AML-193 (cell line): ENCODE measurements around the gene YOD1.
A peak's percentile ranks its signal among the peaks of the same experiment; 100 is the strongest.

Source experiments
- DNase-seq, 2 experiments: peaks; one replicate each; lab custom pipeline; 2025; lab: John Stamatoyannopoulos, UW

Gene YOD1

GRCh38 chr1:207051191-207051943 is at the start of gene YOD1:
TSS of gene YOD1 (minus strand) at chr1:207051208. CDS start at chr1:207051030, 178 bp downstream.
- no peak for DNase-seq

- no peak for DNase-seq
Observed at GRCh38 chr1:207097871-207098324, 46.9 kb upstream of the YOD1 start.

GRCh38 chr1:207093944-207094343 is 42.9 kb upstream of the YOD1 start:
- DNase-seq = no peak

GRCh38 chr1:207091200-207091908 is 40.3 kb upstream of the YOD1 start:
- DNase-seq = no peak

GRCh38 chr1:207089627-207090355 is 38.8 kb upstream of the YOD1 start:
- DNase-seq = no peak

- no peak for DNase-seq
Observed at GRCh38 chr1:207088701-207089626, 38.0 kb upstream of the YOD1 start, which contains the start of gene C4BPB. TSS of gene C4BPB (plus strand) at chr1:207088860. CDS start at chr1:207089532, 672 bp downstream.

- no peak for DNase-seq
Observed at GRCh38 chr1:207088161-207088560, 37.2 kb upstream of the YOD1 start.

- no peak for DNase-seq
Observed at GRCh38 chr1:207085887-207086286, 34.9 kb upstream of the YOD1 start.

- peak; percentile 7 to 29 for DNase-seq
Observed at GRCh38 chr1:207084701-207085180, 33.7 kb upstream of the YOD1 start.

GRCh38 chr1:207084232-207084631 is 33.2 kb upstream of the YOD1 start:
- DNase-seq = no peak

- no peak for DNase-seq
Observed at GRCh38 chr1:207081806-207082205, 30.8 kb upstream of the YOD1 start.

- DNase-seq = no peak
Observed at GRCh38 chr1:207081088-207081487, 30.1 kb upstream of the YOD1 start.

- DNase-seq = no peak
Observed at GRCh38 chr1:207079706-207080241, 28.8 kb upstream of the YOD1 start.

- no peak for DNase-seq
Observed at GRCh38 chr1:207078578-207079132, 27.6 kb upstream of the YOD1 start.

GRCh38 chr1:207077470-207078377 is 26.7 kb upstream of the YOD1 start:
- DNase-seq = peak; percentile 81 to 82

GRCh38 chr1:207077012-207077411 is 26.0 kb upstream of the YOD1 start:
- no peak for DNase-seq

- no peak for DNase-seq
Observed at GRCh38 chr1:207076181-207076955, 25.4 kb upstream of the YOD1 start.

- no peak for DNase-seq
Observed at GRCh38 chr1:207073906-207074820, 23.2 kb upstream of the YOD1 start.
